ENCODE measurements around the gene IQCH.
"Not testable (repeated sequence)": the region's sequence is repeated elsewhere in the genome, so short reads cannot be mapped to it uniquely, and the experiment has no call there.

IQCH gene

DNA sequence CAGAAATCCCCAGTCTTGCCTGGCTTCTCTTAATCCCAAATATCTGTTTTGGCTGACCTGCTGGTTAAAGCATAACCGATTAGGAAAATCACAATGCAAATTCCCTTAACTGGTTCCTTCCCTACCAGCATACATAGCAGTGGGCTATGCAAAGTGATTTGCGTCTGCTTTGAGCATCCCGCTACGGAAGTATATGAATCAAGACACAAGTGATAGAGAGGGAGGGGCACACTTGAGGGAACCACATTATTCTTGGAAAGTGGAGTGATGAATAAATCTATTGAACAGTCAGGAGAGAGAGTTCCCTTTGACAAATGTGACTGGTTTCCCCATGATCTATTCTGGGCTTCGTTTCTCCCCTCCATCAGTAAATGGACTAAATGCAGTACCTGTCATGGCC, 146.8 kb downstream of the IQCH start:
- DNase-seq, result no peak

DNA sequence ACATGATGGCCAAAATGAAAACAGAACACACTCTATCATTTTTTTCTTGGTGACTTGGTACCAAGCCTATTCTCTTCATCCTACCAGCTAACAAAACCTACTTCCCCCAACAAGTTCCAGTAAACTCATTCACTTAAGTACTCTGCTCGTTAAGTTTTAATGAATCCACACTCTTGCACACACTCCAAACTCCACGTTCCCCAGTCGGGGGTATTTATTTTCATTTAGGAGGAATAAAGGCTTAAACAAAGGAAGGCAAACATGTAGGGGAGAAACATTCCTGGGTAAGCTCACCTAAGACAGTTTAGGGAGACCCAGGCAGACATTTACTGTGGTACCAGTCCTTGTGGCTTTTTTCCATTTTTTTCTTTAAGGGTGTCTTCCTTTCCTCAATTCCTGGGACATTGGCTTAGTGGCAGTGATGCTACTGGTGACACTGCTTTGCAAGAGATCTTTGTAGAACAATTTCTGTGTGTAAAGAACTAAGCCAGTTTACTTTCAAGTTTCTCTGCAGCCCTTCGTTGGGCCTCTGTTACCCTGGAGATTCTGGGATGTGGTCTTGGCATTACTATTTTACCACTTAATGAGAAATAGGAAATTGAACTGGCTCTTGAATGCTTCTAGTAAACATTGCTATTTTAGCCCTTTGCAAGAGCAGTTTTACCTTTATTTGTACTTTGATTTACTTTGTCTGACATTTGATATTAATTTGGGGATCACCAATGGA, 149.0 kb downstream of the IQCH start:
- no peak for DNase-seq

DNA sequence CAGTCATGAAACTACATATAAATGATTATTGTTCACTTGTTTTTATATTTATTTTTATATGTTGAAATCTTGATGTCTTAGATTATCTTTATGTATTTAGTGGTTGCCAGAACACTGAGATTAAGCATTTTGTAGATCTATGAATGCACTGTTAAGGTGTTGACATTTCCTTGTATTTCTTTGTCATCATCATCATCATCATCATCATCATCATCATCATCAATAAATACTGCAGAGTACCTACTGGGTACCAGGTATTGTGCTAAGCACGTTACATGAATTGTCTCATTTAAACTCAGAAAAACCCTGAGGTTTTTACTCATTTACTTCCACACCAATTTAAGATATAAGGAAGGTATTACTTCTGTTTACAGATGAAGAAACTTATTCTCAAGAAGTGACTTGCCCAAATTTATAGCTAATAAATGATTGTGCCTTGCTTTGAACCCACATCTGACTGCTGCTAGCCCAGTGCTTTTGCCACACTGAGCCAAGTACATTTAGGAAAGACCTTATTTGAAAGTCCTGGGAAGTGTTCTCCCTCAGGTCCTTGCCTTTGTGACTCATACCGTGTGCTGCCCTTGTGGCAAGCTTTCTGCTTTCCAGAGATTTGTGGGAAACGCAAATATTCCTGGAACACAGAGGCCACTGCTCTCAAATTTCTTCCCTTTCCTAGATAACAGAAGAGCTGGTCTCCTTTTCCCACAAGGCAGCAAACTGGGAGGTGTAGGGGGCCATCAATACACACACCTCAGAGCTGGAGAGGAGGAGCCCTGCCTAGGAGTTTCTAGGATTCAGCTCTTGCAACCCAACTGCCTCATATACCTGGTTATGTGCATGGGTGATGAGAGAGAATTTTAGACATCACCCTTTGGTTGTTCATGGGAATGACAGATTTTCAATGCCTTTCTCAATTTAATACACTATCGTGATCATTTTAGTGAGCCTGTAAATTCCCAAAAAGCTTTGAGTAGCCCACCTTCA, 150.9 kb downstream of the IQCH start:
- DNase-seq, result no peak

DNA sequence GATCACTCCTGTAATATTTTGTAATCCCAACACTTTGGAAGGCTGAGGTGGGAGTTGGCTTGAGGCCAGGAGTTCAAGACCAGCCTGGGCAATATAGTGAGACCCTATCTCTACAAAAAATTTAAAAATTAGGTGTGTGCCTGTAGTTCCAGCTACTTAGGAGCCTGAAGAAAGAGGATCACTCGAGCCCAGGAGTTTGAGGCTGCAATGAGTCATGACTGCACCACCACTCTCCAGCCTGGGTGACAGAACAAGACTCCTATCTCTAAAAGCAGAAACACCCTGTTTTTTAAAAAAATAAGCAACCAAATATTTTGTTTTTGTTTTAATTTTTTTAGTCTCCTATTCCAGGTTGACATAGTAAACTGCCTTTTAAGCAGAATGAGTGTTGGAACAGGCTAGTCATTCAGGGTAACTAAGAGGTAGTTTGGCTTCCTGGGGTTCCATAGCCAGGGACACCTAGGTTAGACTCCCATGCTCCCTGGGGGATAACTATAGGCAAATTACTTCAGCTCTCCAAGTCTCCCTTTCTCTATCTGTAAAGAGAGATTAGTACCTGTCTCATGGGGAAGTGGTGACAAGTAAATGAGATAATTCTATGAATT, 151.8 kb downstream of the IQCH start:
- DNase-seq, result peak; percentile 46

DNA sequence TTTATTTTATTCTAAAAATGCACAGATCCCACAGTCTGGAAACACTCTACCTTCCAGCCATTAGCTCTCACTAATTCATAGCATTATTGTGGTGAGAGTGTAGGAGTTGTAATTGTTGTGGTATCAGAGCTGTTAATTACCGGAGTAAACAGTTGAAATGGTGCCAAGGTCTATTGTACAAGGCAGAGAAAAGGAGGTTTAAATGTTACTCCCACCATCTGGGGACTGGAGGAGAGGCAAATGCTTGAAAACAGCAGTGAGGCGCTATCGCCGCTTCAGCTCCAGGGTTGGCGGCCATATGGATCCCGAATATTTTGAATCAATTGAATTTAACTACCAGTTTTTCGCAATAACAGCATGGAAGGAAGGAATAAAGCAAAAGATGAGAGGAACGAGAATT, 153.2 kb downstream of the IQCH start:
- DNase-seq, result no peak

GRCh38 chr15:67409175-67409574, 154.6 kb downstream of the IQCH start:
- DNase-seq, result no peak

DNA sequence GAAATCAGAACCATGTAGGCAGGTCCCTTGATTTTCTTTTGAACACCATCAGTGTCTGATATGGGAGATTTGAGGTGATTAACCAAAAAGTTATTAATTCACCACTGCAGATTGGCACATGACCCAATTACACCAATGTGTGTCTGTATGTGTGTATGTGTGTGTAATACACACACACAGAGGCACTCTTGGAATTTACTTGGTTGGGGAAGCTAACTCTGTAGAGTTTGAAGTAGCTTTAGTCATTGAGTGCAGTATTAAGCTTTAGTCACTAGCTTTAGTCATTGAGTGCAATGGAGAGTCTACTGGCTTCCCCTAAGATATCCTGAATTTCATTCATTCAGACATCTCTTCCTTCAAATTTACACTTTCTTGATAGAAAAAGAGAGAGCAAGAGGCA, 156.9 kb downstream of the IQCH start:
- no peak for DNase-seq

GRCh38 chr15:67413770-67414390, 159.3 kb downstream of the IQCH start:
- DNase-seq, result peak; percentile 8

DNA sequence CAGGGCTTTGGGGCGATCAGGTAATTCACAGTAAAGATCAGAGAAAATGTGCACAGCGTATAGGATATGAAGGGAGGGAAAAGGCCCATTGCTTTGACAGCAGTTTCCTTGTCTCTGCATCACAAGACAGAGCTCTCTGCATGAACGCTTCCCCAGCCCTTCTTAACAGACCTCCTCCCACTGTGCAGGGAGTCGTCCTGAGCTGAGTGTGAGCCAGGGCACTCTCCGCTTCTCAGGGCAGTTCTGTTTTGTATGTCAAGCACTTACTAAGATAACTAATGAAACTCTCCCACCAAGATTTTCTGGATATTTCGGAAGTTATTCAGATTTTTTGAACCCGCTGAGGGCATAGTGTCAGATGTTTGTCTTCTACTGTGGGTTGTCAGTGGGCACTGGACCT, 160.6 kb downstream of the IQCH start:
- no peak for DNase-seq

DNA sequence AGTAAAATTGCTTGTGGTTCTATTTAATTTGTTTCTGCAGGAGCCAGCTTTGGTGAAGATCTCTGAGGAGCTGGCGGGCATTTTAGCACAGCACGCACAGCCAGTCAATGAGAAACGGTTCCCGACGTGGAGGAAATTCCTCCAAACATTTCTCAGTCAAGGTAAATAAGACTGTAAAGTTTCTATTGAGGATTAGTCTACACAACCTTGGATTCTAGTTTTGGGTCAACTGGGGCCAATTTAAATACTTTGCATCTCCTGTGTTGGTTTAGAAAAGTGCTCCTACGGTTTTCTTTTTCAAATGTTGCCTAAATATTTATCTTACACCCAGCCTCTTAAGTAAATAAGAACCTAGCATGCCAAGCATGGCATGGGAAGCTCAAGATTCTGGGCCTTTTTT, 162.3 kb downstream of the IQCH start:
- DNase-seq, result no peak

- no peak for DNase-seq
Measured at GRCh38 chr15:67419705-67420104, 165.1 kb downstream of the IQCH start.

GRCh38 chr15:67420137-67420536, 165.6 kb downstream of the IQCH start:
- DNase-seq, result no peak

- no peak for DNase-seq
Measured at GRCh38 chr15:67421105-67421504, 166.5 kb downstream of the IQCH start.

DNA sequence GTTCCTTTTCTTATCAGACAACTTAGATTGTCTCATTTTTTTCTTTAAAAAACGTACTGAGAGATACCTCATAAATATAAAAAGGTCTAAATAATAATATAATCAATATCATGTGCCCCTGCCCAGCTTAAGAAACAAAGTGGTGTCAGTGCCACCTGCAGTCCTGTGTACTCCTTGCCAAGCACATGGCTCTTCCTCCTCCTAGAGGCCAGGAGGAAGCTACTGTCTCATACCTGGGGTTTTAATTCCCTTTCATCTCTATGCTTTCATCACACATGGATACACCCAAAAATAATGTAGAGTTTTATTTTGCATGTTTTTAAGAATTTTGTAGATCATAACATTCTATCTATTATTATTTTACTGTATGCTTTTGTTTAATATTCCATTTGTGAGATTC, 167.7 kb downstream of the IQCH start:
- no peak for DNase-seq

GRCh38 chr15:67433495-67434099, 179.0 kb downstream of the IQCH start:
- peak; percentile 73 for DNase-seq

GRCh38 chr15:67436351-67437250, 182.0 kb downstream of the IQCH start:
- not testable (repeated sequence) for DNase-seq

- no peak for DNase-seq
Measured at GRCh38 chr15:67444100-67444499, 189.5 kb downstream of the IQCH start.

DNA sequence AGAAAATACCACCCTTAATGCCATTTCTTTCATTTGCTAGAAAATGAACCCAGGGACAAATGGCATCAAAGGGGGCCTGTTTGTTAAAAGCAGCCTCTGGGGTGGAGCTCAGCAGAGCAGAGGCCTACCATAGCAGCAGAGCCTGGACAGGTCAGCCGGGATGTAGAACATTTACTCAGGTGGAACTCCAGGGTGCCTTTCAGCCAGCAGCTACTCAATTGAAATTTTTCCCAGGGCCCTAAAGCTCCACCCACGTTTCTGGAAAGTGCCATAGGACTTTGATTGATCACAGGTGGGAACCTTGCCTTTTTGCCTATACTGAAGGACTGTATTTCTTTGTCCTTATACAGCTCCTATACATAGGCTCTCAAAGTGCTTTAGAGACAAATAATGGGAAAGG, 191.9 kb downstream of the IQCH start:
- no peak for DNase-seq

GRCh38 chr15:67448372-67448771, 193.8 kb downstream of the IQCH start:
- DNase-seq, result not testable (repeated sequence)

DNA sequence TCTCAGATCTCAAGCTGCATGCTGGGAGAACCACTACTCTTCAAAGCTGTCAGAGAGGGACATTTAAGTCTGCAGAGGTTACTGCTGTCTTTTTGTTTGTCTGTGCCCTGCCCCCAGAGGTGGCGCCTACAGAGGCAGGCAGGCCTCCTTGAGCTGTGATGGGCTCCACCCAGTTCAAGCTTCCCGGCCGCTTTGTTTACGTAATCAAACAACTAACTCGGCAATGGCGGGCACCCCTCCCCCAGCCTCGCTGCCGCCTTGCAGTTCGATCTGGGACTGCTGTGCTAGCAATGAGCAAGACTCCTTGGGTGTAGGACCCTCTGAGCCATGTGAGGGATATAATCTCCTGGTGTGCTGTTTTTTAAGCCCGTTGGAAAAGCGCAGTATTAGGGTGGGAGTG, 199.1 kb downstream of the IQCH start:
- DNase-seq, result not testable (repeated sequence)

GRCh38 chr15:67456677-67457529, 202.3 kb downstream of the IQCH start:
- peak; percentile 86 for DNase-seq
